Measurements from ENCODE around the gene NACAD.

NACAD gene

DNA sequence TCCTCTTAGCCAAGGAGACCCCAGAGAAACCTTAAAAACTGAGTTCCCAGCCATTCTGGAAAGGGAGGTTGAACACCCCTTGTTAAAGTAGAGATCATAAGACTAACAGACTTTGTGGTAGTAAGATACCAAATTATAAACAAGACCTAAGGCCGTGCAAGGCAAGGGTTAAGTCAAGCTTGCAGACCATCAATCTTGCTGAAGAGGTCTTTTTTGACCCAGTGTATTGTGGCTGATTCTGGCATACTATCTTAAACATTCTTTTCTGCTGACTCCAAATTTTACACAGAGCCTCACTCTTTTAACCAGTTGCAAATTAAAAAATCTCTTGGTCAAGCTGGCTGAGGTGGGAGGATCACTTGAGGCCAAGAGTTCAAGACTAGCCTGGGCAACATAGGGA is 23.9 kb upstream of the NACAD start:
- DNase-seq: no peak

DNA sequence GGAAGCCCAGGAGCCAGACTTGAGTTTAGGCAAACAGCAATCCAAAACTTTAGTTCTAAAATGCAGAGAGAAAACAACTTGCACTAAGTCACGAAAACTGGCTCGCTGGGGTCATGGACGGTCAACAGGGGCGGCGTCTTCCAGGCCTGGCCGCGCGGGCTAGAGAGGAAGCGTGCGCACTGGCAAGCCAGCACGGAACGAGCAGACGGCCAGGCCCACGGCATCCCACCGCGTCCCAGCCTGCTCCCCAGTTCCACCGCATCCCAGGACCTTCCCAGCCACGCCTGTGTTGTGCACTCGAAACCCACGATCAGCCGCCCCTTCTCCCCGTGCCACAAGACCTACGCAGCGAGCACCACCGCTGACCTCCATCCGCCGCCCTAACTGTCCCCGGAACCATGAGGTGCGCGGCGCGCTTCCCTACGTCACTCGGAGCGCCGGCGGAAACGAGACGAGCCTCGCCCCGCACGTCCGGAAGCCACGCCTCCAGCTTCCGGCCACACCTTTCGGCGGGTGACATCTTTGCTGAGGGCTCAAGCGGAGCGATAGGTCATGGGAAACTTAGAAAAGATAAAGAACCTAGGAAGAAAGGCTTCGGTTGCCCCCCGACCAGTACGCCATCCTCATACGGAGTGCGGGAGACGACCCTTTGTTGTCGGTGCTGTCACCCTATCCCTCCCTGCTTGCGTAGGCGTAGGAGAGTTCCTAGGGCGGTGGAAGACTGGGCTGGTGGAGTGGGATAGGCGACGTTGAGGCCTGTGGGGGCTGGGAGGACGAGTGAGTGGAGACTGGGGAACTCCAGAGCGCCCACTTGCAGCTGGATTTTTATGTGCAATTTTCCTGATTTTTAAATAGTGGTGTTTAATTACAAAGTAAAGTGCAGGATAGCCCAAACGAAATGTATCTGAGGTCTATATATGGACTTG is 22.8 kb upstream of the NACAD start, which contains the start of gene TBRG4:
TBRG4 (minus strand) TSS at position 400 of the 926 bp plus-strand sequence. CDS start 2,460 bp downstream, outside the sequence.
- DNase-seq: peak; percentile 84

DNA sequence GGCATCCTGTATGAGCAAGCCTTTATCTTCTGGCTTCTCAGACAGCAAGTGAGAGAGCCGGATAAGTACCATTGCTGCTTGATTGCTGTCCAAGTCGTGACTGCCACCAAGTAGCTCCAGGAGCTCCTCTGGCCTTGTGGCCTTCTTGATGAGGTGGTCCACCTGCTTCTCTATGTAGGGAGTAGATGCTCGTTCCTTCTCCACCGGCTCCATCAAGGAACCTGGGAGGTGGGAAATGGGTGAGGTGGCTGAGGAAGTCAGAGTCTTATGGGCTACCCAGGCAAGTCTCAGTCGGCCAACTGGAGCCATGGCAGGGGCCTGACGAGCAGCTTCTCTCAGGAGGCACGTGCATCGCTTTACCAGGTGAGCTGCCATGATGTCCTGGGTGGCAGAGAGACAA is 20.1 kb upstream of the NACAD start:
- DNase-seq: no peak

DNA sequence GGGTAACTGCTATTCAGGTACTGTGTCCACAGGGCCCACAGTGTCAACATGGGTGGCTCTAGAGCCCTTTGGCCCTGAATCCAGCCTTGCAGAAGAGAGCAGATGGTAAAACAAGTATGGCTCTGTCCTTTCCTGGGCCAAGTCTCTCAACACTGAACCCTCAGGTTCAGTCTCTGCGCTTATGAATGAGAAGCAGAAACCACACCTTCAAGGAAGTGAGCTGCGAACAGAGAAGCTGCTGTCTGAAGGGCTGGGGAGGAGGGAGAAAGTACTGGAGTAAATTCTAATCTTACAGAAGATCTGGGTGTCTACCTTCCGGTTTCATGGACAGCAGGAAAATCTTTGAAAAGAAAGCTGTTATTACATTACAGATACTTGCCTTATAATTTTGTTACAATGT is 18.6 kb upstream of the NACAD start:
- no peak for DNase-seq

DNA sequence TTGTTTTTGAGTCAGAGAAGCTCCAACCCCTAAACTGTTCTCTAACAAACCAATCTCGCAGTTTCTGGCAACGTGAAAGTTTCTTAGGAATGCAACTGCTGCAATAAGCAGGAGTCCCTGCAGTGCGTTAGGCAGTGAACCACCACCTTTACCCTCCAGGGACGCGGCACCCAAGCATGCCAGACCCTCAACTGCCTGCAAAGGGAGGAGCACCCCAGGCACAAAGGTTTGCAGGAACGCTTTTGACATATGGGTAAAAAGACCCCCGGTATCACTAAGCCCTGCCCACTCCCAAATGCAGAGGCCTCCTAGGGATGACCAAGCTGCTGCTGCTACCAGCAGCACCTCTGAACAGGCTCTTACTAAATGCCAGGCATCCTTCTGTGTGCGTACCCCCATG is 18.1 kb upstream of the NACAD start:
- DNase-seq: no peak

DNA sequence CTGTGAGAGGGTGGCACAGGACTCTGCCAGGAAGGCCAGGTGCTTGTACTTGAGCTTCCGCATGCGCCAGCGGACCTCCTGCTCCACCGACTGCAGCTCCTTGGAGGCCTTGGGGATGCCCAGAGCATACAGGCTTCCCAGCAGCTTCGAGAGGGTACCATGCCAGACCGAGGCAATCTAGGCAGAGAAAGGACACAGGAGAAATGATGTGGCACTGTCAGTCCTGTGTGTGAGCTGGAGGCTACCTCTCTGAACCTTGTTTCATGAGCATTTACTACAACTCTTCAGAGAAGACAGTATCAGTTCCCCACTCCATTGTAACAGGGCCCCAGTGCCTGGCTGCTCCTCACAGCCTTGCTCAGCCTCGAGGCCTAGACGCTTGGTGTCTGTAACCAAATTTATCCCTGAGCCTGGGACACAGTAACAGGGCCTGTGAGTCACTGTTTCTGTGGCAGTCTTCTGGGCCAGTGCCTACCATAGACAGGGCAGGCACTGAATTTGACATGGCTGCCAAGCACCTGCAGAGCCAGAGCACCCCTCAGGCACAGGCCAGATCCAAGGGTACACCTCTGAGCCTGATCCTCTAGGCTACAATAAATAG is 16.9 kb upstream of the NACAD start:
- DNase-seq: no peak

DNA sequence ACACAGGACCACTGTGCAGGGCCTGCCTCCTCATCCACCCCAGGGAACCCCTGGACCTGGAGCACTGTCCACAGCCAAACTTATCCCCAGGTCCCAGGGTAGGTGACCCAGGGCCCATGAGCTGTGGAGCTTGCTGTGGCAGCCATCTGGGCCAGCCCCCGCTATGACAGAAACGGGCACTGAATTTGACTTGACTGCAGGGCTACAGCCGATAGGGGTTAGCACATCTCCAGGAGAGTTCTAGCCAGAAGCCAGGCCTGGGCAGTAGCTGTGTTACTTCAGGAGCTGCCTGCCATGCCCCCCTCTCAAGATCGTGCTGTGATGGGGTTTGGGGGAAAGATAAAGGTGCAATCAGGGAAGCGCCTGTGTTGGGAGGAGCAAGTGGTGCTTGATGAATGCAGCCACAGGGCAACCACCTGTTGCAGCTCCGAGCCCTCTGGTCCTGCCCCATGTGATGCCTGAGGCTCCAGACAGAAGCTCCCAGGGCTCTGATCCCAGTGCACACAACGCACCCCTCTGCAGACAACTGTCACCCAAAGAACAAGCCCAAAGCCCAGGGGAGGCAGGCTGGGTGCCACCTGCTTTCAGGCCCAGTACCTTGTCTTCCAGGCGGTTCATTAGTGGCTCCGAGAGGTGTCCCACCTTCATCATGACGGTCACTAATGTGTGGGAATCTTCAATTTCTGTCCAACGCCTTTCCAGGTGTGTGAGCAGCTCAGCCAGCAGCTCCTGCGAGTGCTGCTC is 16.2 kb upstream of the NACAD start:
- no peak for DNase-seq

DNA sequence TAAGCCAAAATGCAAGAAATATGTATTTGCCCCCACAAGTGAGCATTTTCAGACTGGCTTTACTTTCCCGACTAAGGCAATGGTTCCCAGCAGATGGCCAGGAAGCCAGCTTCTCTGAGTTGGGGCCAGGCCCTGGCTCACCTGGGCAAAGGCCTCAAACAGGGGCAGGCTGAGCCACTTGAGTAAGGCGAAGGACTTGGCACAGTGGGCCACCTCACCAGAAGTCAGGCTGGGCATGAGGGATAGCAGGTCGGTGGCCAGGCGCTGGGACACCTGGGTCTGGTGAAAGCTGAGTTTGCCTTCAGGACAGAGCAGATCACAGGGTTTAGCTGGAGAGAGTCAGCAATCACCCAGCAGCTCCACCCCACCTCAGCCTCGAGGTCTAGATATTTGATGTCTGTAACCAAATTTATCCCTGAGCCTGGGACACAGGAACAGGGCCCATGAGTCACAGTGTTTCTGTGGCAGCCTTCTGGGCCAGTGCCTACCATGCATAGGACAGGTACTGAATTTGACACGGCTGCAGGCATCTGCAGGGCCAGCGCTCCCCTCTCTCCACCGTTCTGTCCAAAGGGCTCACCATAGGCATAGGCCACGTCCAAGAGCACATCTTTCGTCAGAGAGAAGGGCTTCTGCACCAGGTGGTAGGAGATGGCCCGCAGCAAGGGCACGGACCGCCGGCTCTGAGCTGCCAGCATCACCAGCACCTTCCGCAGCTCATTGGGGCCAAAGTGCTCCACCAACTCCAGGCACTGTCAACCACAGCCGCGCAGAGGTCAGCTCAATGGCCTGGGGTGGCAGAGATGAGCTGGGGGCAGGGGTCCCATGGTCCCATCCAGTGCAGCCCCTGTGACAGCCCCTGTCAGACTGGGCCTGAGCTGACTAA is 15.4 kb upstream of the NACAD start:
- no peak for DNase-seq

DNA sequence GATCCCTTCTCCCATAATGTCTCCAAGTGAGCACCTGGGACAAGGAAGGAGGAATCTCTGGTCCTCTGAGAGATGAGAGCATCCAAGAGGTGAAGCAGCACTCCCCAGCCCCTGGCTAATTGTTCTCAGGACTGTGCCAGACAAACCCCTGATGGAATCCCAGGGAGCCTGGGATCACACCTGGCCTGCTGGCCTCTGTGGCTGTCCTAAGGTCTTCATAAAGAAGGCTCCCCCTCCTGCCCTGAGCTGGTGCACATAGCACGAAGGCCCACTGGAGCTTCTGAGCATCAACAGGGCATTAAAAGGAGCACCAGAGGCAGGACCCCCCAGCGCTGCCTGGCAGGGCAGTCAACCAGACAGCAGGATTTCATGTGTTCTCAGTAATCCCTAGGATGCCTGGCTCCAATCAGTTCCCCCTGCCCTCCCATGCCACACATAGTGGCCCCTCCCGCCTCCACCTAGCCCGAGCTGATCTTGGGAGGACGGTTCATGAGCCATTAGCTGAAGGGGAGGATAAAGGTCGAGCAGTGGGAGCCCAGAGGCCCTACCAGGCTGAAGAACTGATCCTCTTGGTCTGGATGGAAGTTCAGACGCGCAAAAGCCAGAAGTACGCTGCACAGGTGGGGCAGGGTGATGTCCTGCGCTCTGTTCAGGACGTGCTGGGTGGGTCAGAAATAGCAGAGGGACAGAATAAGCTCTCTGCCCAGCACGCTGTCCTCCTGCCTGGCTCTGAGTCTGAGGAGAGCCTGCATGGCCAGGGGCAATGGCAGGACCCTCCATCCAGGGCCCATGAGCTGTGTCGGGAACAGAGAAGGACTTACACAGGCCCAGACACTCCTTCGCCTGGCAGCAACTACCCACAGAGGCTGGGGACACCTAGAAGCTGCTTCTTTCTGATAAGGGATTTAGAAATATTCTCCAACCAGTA is 14.3 kb upstream of the NACAD start:
- DNase-seq: no peak

DNA sequence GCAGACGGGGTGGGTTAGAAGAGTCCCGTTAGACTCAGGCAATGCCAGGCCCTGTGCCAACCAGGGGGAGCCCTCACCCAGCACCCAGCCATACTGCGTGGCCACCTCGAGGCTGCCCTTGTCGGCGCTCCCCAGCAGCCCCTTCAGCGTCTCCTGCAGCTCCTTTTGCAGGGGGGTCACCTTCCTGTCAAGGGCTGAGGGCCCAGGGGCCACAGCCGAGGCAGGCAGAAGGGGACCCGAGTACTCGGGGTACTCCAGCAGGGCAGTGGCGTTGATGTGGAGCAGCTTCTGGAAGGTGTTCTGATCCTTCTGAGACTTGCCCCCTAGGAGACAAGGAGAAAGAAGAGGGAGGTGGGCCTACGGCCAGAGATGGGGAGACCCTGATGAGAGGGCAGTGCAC is 13.0 kb upstream of the NACAD start:
- DNase-seq: no peak

DNA sequence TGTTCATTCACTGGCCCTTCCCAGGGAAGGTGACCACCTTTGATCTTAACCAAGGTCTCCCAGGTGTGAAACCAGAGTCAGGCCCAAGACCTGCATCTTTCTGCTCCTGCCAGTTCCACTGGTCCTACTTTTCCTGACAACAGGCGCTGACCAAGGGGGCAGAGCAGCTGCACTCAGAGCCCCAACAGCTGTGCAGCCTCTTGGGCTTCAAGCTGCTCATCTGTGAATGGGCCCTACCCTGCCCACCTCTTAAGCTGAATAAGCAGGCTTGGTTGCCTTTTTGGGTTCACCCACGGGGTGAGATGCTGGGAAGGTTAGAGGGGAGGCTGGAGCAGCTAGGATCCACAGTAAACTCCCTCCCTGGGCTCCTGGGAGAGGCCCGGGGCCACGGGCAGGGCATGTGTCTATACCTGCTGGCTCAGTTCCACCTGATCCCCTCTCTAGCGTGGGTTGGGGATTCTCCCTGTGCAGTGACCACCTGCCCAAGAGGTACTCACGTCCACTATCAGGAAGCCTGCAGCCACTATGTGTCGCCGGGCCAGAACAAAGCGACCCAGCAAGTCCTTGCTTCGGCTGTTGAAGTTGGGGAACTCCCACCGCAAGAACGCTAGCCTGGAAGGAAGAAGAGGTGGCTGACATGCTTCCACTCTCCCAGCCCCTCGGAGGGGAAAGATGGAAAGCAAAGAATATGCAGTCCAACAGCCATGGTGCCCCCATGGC is 12.2 kb upstream of the NACAD start:
- no peak for DNase-seq

DNA sequence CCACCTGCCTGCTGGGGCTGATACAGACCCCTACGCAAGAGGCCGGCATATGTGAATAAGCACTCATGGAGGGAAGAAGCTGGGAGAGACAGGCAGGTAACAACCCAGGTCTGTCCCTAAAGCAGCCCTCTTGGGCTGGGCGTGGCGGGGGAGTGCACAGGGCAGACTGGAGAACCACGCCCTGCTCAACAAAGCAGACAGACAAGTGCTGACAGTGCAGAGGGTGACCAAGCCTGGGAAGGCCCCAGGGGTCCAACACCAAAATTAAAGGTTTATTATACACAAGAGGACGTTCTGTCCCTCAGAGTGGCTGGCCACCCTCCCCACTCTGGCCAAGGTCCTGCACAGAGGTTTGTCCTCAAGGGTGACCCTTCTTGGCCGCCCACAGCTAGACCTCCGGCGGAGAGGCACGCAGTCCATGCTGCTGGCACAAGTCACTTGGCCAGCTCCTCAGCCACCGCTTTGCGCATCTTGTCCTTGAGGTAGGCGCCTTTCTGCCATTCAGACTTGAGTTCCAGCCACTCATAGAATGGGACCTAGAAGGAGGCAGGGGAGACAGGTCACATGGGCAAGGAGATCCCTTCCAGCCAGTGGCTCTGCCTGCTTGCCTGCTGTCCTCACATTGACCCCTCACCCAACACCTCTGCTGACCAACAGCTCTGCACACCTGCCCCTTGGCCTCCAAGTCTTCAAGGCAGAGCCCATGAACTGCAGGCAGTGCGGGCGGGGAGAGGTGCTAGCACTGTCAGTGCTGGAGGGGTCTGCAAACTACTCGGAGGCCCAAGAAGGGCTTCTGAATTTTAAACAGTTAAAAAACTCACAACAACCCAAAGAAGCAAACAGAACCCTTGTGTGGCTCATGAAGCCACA is 11.4 kb upstream of the NACAD start:
- no peak for DNase-seq

DNA sequence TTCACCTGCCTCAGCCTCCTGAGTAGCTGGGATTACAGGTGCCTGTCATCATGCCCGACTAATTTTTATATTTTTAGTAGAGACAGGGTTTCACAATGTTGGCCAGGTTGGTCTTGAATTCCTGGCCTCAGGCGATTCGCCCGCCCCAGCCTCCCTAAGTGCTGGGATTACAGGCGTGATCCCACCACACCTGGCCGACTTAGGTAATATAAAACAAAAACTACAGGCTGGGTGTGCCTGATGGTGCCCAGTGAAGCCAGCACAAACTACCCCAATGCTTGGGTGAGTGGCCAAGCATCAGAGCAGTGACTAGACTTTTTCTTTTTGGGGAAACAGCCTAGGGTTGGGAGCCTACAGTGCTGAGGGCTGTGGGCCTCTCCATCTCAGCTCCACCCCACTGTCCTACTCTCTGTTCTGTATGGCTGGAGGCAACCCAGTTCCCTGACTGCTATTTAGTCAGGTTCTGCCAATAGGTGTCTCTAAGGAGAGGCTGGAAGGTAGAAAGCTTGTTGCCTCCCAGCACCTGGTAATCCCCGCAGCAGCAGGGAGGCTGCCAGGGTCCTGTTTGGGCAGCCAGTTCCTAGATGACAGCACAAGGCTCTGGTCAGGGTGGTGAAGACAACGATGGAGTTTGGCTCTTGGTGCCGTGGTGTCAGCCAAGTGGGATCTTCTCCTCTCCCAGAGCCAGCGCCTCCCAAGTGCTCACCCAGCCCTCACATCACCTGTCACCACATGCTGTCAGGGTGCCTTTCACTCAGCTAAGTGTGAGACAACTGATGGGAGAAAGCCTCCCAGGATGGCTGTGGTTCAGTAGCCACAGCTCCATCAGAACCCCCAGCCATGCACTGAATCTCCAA is 10.4 kb upstream of the NACAD start:
- DNase-seq: no peak

DNA sequence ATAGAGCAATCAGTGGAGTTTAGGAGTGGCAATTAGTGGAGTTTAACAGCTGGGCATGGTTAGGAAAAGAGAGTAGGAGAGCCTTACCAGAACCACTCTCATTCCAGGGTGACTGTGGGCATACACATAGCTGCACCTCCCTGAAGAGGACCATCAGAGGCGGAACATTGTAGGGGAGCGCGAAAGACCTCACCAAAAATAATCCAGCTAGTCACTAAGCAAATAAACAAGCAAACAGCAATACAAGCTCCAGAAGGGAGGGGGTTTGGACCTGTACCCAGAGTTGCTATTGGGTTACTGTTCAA is 4.1 kb upstream of the NACAD start:
- no peak for DNase-seq

DNA sequence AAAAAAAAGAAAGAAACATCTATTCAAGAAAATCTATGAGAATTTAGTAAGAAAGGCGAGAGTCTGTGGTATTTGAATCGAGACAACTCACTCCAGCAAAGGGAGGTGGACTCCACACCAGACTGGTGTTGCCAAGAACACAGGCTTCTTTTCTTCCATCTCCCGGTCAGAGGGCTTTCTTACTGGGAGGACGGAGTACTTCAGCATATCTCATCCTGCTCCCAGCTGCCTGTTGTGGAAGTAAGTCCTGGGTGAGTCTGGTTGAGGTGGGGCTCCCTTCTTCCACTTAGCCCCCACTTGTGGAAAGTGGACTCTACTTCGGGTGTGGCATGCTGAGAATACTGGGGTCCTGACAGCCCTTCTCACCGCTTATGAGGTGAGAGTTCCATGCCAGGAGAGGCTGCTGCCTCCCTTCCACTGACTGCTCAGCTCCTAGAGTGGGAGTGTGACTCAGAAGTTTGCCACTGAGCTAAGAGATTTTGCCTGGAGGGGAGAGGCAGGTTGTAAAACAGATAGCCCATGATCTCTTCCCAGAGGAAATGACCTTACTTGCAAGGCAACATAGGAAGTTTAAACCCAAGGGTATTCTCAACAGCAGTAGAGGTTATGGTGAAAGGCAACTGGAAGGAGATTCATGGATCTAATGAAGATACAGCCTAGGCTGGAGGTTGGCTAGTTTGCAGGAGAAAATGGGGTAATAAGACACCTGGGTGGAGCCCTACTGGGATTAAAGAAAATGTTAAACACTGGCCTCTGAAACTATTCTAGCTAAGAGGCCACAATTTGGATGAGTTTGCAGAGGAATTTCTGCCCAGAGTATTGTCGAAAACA is 3.5 kb upstream of the NACAD start:
- DNase-seq: peak; percentile 24

DNA sequence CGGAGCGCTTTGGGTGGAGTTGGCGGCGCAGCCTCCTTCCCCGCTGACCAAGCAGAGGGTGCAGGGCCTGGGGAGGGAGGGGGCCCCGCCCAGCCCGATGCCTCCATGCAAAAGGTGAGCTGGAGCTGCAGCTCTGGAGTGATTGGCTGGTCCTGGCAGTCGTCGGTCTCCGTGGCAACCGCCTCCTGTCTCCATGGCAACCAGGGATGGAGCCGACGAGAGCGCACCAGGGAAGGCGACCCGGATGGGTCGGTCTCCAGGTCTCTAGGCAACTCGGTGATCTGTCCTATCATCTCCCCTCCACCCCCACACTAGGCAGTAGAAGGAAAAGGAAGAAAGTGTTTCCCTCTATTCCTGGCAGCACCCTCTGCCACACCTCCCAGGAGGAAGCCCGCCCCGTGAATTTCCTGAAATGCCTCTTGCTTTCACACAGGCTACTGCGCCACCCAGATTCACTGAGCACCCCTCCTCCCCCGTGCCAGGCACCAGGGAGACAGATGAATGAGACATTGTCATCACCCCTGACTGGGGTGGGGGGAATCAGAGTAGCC is 647 bp upstream of the NACAD start:
- peak; percentile 2 for DNase-seq

DNA sequence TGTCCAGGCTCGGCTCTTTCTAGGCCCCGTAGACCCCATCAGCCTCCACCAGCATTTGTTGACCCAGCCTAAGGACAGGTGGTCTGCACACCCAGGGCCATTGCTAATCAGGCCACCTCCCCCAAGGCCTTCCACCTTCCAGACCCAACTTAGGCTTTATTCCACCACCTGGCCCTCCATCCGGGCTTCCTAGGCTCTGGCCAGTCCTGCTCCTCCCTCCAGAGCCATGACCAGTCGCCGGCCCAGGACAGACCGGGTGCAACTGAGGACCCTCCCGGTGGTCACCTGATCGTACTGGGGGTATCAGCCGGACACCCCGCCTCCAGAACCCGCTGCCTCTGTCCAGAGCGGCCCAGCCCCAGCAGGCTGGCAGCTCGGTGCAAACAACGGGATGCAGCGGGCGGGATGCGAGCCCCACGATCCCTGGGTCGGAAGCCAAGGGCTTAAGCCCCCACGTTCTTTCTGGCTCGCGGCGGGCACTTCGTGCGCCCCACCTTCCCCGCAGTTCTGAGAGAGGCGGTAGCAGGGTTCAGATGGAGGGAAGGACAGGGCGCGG is 545 bp downstream of the NACAD start:
- DNase-seq: no peak

Measured in amniotic stem cell (primary cell).